GM18519 (cell line): ENCODE measurements around the gene LSM3.

ENCODE experiments used
- ATAC-seq: cut with Tn5 transposase; IDR thresholded peaks from one replicate; pipeline ENCODE4 v1.9.1; 2021; ENCODE audit warnings: mild to moderate bottlenecking, moderate library complexity; ENCODE audit not compliant: unreplicated experiment, low FRiP score

Gene LSM3

GRCh38 chr3:14188041-14188754 is 9.6 kb downstream of the LSM3 start:
- no peak for ATAC-seq

- no peak for ATAC-seq
Observed at GRCh38 chr3:14194865-14195264, 16.2 kb downstream of the LSM3 start.

- ATAC-seq: no peak
Observed at GRCh38 chr3:14199641-14200040, 21.0 kb downstream of the LSM3 start.

- no peak for ATAC-seq
Observed at GRCh38 chr3:14200276-14200675, 21.7 kb downstream of the LSM3 start.

GRCh38 chr3:14200841-14201240 is 22.2 kb downstream of the LSM3 start:
- no peak for ATAC-seq

GRCh38 chr3:14201940-14202684 is 23.5 kb downstream of the LSM3 start:
- ATAC-seq: no peak

- ATAC-seq: no peak
Observed at GRCh38 chr3:14202874-14203520, 24.4 kb downstream of the LSM3 start.

GRCh38 chr3:14203521-14204079 is 25.0 kb downstream of the LSM3 start:
- no peak for ATAC-seq

GRCh38 chr3:14204515-14205284 is 26.1 kb downstream of the LSM3 start:
- ATAC-seq: no peak

GRCh38 chr3:14206548-14207177 is 28.0 kb downstream of the LSM3 start:
- ATAC-seq: no peak

- no peak for ATAC-seq
Observed at GRCh38 chr3:14208168-14208567, 29.6 kb downstream of the LSM3 start.

- no peak for ATAC-seq
Observed at GRCh38 chr3:14208977-14209394, 30.4 kb downstream of the LSM3 start.

GRCh38 chr3:14209581-14210289 is 31.1 kb downstream of the LSM3 start:
- ATAC-seq: no peak

- ATAC-seq: no peak
Observed at GRCh38 chr3:14210290-14210688, 31.7 kb downstream of the LSM3 start.

- ATAC-seq: no peak
Observed at GRCh38 chr3:14210843-14211594, 32.4 kb downstream of the LSM3 start.

GRCh38 chr3:14211621-14212020 is 33.0 kb downstream of the LSM3 start:
- ATAC-seq: no peak

- no peak for ATAC-seq
Observed at GRCh38 chr3:14212032-14212431, 33.4 kb downstream of the LSM3 start.

- ATAC-seq: no peak
Observed at GRCh38 chr3:14213066-14213774, 34.6 kb downstream of the LSM3 start.
